Large intestine (tissue), 3 donors: Measurements from ENCODE around the gene MRC1. TPM values are rescaled to one million over a fixed set of nuclear protein-coding genes. Genes with fewer than 3 reads are reported as not detected.

Experiments
- DNase-seq, 2 donors: peaks; one replicate each; pipeline versions ENCODE4 v3.0.0 to v3.0.0-alpha.2; 2013
- H3K27ac ChIP-seq: one replicate; pipeline ENCODE4 v1.5.1; 2013; ENCODE audit warnings: low read length
- H3K27me3 ChIP-seq: 2 replicates; pipeline ENCODE4 v1.6.1; 2013; ENCODE audit warnings: low read length; ENCODE audit not compliant: control insufficient read depth, insufficient read depth
- H3K36me3 ChIP-seq: 2 replicates; pipeline ENCODE4 v1.6.1; 2013; ENCODE audit warnings: low read length; ENCODE audit not compliant: control insufficient read depth, insufficient read depth
- H3K4me1 ChIP-seq: one replicate; pipeline ENCODE4 v1.6.1; 2013; ENCODE audit warnings: low read length; ENCODE audit not compliant: control insufficient read depth, insufficient read depth
- H3K4me3 ChIP-seq: one replicate; pipeline ENCODE4 v1.5.1; 2013; ENCODE audit warnings: low read length
- H3K9me3 ChIP-seq: one replicate; pipeline ENCODE4 v1.6.1; 2013; ENCODE audit warnings: mild to moderate bottlenecking, low read depth, low read length, moderate library complexity; ENCODE audit not compliant: control insufficient read depth
- WGBS: methylation state at CpG from one replicate; pipeline ENCODE4 v1.1.5; 2013; ENCODE audit warnings: low lambda C conversion rate; ENCODE audit not compliant: insufficient coverage; 5-methylcytosine and 5-hydroxymethylcytosine counted together
- polyA plus RNA-seq: library from polyadenylated mRNA; unstranded; fragments of 120-200 nt; gene quantifications from one replicate; pipeline ENCODE4 v1.2.1, GENCODE V29; 2013

MRC1 gene
- polyA plus RNA-seq, 1 donor = 12.2 TPM

GRCh38 chr10:17958049-17958448 lies 148.9 kb downstream of the MRC1 start:
- DNase-seq = no peak
- no peak overlapping the region for H3K27ac ChIP-seq
- H3K9me3 ChIP-seq = no peaks in the 10 kb centered on the region
- no CpG with 5 or more reads among the region's 7 CpGs for WGBS
- no peaks in the 10 kb centered on the region for H3K4me1 ChIP-seq
- H3K27me3 ChIP-seq = peaks cover 5% of the 10 kb centered on the region
- no peak overlapping the region for H3K4me3 ChIP-seq
- no peaks in the 10 kb centered on the region for H3K36me3 ChIP-seq

- H3K27ac ChIP-seq = no peak overlapping the region
- WGBS = 85% methylated on average over 2 of the region's 2 CpGs
- H3K4me3 ChIP-seq = no peak overlapping the region
- no peak for DNase-seq
- no peaks in the 10 kb centered on the region for H3K36me3 ChIP-seq
- H3K27me3 ChIP-seq = peaks cover 5% of the 10 kb centered on the region
- H3K4me1 ChIP-seq = no peaks in the 10 kb centered on the region
- no peaks in the 10 kb centered on the region for H3K9me3 ChIP-seq
Observed at GRCh38 chr10:17959870-17960269, 150.7 kb downstream of the MRC1 start.

Other genes starting within 250 kb of the MRC1 start
- gene HACD1, start 192.0 kb upstream of the MRC1 start, polyA plus RNA-seq = 18.6 TPM
- gene STAM, start 165.2 kb upstream of the MRC1 start, polyA plus RNA-seq = 18.7 TPM
- gene TMEM236, start 57.1 kb upstream of the MRC1 start, polyA plus RNA-seq = 34.3 TPM
- 0.03 TPM for gene SLC39A12, start 142.6 kb downstream of the MRC1 start, polyA plus RNA-seq